Measurements from ENCODE around the gene MRLN.
"Not testable (repeated sequence)": the region's sequence is repeated elsewhere in the genome, so short reads cannot be mapped to it uniquely, and the experiment has no call there.

MRLN gene

GRCh38 chr10:59791601-59792000 is 38.3 kb upstream of the MRLN start:
- Histone ChIP-seq H3K4me2 (ENCODE audit: low read length) (no peak overlapping the region), H3K36me3 (replicated peaks; ENCODE audit: low read depth, low read length) (no peaks in the 10 kb centered on the region), H3K4me3 (ENCODE audit: low read length) (no peak overlapping the region), H3K4me1 (ENCODE audit: low read length) (no peaks in the 10 kb centered on the region), H3K79me2 (ENCODE audit: low read length) (no peaks in the 10 kb centered on the region), H2AFZ (ENCODE audit: low read depth, low read length) (no peak overlapping the region), H3K27ac (ENCODE audit: low read length) (no peak overlapping the region), H3K9ac (ENCODE audit: low read length) (no peak overlapping the region), H4K20me1 (ENCODE audit: insufficient read depth, low read length) (no peaks in the 10 kb centered on the region), H3K27me3 (ENCODE audit: low read depth, low read length) (no peaks in the 10 kb centered on the region), H3K9me3 (ENCODE audit: insufficient read depth, low read length) (no peaks in the 10 kb centered on the region)
- TF ChIP-seq, protein P1, sequence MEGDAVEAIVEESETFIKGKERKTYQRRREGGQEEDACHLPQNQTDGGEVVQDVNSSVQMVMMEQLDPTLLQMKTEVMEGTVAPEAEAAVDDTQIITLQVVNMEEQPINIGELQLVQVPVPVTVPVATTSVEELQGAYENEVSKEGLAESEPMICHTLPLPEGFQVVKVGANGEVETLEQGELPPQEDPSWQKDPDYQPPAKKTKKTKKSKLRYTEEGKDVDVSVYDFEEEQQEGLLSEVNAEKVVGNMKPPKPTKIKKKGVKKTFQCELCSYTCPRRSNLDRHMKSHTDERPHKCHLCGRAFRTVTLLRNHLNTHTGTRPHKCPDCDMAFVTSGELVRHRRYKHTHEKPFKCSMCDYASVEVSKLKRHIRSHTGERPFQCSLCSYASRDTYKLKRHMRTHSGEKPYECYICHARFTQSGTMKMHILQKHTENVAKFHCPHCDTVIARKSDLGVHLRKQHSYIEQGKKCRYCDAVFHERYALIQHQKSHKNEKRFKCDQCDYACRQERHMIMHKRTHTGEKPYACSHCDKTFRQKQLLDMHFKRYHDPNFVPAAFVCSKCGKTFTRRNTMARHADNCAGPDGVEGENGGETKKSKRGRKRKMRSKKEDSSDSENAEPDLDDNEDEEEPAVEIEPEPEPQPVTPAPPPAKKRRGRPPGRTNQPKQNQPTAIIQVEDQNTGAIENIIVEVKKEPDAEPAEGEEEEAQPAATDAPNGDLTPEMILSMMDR (IDR thresholded peaks at IDR 0.05; ENCODE audit: low read depth, low read length), result no peak
- no peak for TF ChIP-seq EZH2phosphoT487 (IDR thresholded peaks at IDR 0.05; ENCODE audit: low read depth)

GRCh38 chr10:59790080-59790479 is 36.8 kb upstream of the MRLN start:
- not testable (repeated sequence) for H3K9me3 ChIP-seq (ENCODE audit: insufficient read depth, low read length); H3K4me1 ChIP-seq (ENCODE audit: low read length); H3K36me3 ChIP-seq (replicated peaks; ENCODE audit: low read depth, low read length); H3K27me3 ChIP-seq (ENCODE audit: low read depth, low read length); H2AFZ ChIP-seq (ENCODE audit: low read depth, low read length); H3K4me2 ChIP-seq (ENCODE audit: low read length); H3K27ac ChIP-seq (ENCODE audit: low read length); H4K20me1 ChIP-seq (ENCODE audit: insufficient read depth, low read length); H3K79me2 ChIP-seq (ENCODE audit: low read length); H3K4me3 ChIP-seq (ENCODE audit: low read length); H3K9ac ChIP-seq (ENCODE audit: low read length)

GRCh38 chr10:59788914-59789313 is 35.7 kb upstream of the MRLN start:
- not testable (repeated sequence) for H3K79me2 ChIP-seq (ENCODE audit: low read length); H3K27me3 ChIP-seq (ENCODE audit: low read depth, low read length); H3K9ac ChIP-seq (ENCODE audit: low read length); H3K4me2 ChIP-seq (ENCODE audit: low read length); H3K27ac ChIP-seq (ENCODE audit: low read length); H3K4me1 ChIP-seq (ENCODE audit: low read length); H2AFZ ChIP-seq (ENCODE audit: low read depth, low read length); H3K36me3 ChIP-seq (replicated peaks; ENCODE audit: low read depth, low read length); H3K4me3 ChIP-seq (ENCODE audit: low read length); H3K9me3 ChIP-seq (ENCODE audit: insufficient read depth, low read length); H4K20me1 ChIP-seq (ENCODE audit: insufficient read depth, low read length)

DNA sequence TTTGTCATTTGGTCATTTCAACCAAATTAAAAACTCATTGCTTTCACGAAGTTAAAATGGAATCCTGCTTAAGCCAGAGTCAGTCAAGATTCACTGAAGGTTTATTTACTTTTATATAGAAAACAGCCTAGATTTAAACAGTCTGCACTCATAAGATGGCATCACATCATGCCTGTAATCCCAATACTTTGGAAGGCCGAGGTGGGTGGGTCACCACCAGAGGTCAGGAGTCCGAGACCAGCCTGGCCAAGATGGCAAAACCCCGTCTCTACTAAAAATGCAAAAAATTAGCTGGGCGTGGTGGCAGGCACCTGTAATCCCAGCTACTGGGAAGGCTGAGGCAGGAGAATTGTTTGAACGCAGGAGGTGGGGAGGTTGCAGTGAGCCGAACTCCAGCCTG is 33.8 kb upstream of the MRLN start:
- not testable (repeated sequence) for H3K4me1 ChIP-seq (ENCODE audit: low read length); H3K27ac ChIP-seq (ENCODE audit: low read length); H3K9me3 ChIP-seq (ENCODE audit: insufficient read depth, low read length); H3K4me3 ChIP-seq (ENCODE audit: low read length); H3K27me3 ChIP-seq (ENCODE audit: low read depth, low read length); H4K20me1 ChIP-seq (ENCODE audit: insufficient read depth, low read length); H3K4me2 ChIP-seq (ENCODE audit: low read length); H2AFZ ChIP-seq (ENCODE audit: low read depth, low read length); H3K9ac ChIP-seq (ENCODE audit: low read length); H3K36me3 ChIP-seq (replicated peaks; ENCODE audit: low read depth, low read length); H3K79me2 ChIP-seq (ENCODE audit: low read length)

- H3K4me2 ChIP-seq (ENCODE audit: low read length); H3K4me1 ChIP-seq (ENCODE audit: low read length); H3K9me3 ChIP-seq (ENCODE audit: insufficient read depth, low read length); H3K9ac ChIP-seq (ENCODE audit: low read length); H3K4me3 ChIP-seq (ENCODE audit: low read length); H3K27ac ChIP-seq (ENCODE audit: low read length); H3K79me2 ChIP-seq (ENCODE audit: low read length); H3K36me3 ChIP-seq (replicated peaks; ENCODE audit: low read depth, low read length); H4K20me1 ChIP-seq (ENCODE audit: insufficient read depth, low read length); H3K27me3 ChIP-seq (ENCODE audit: low read depth, low read length); H2AFZ ChIP-seq (ENCODE audit: low read depth, low read length): not testable (repeated sequence)
Observed at GRCh38 chr10:59785476-59785875, 32.2 kb upstream of the MRLN start.

- Histone ChIP-seq H3K27me3 (ENCODE audit: low read depth, low read length) (no peaks in the 10 kb centered on the region), H4K20me1 (ENCODE audit: insufficient read depth, low read length) (no peaks in the 10 kb centered on the region), H3K4me2 (ENCODE audit: low read length) (no peak overlapping the region), H3K4me1 (ENCODE audit: low read length) (no peaks in the 10 kb centered on the region), H2AFZ (ENCODE audit: low read depth, low read length) (no peak overlapping the region), H3K79me2 (ENCODE audit: low read length) (no peaks in the 10 kb centered on the region), H3K9ac (ENCODE audit: low read length) (no peak overlapping the region), H3K36me3 (replicated peaks; ENCODE audit: low read depth, low read length) (no peaks in the 10 kb centered on the region), H3K9me3 (ENCODE audit: insufficient read depth, low read length) (no peaks in the 10 kb centered on the region), H3K4me3 (ENCODE audit: low read length) (no peak overlapping the region), H3K27ac (ENCODE audit: low read length) (no peak overlapping the region)
- TF ChIP-seq, protein P1 (IDR thresholded peaks at IDR 0.05; ENCODE audit: low read depth, low read length), result no peak
- TF ChIP-seq EZH2phosphoT487 (IDR thresholded peaks at IDR 0.05; ENCODE audit: low read depth), result no peak
Observed at GRCh38 chr10:59781511-59781910, 28.3 kb upstream of the MRLN start.

Measured in OCI-LY3 (cell line).